H9 (cell line): ENCODE data around the gene ZNF664. TPM values are rescaled to one million over a fixed set of nuclear protein-coding genes. Genes with fewer than 3 reads are reported as not detected.

Experiments used
- DNase-seq: peaks from one replicate; pipeline ENCODE4 v3.0.0-alpha.2; 2017
- H2AFZ ChIP-seq: one replicate; pipeline ENCODE4 v1.6.1; 2013; ENCODE audit warnings: mild to moderate bottlenecking, low read length, control low read depth, moderate library complexity
- H2AK5ac ChIP-seq: 2 replicates; pipeline ENCODE4 v1.6.1; 2013; ENCODE audit warnings: low read length, control low read depth, mixed read lengths; ENCODE audit not compliant: insufficient read length
- H2BK120ac ChIP-seq: one replicate; pipeline ENCODE4 v1.6.1; 2013; ENCODE audit warnings: low read depth, mild to moderate bottlenecking, low read length, control low read depth, inconsistent platforms; ENCODE audit not compliant: poor library complexity, severe bottlenecking
- H2BK12ac ChIP-seq: 2 replicates; pipeline ENCODE4 v1.6.1; 2013; ENCODE audit warnings: low read length, control low read depth, mixed read lengths, low read depth; ENCODE audit not compliant: insufficient read length
- H2BK15ac ChIP-seq: 2 replicates; pipeline ENCODE4 v1.6.1; 2013; ENCODE audit warnings: low read depth, low read length, control low read depth
- H2BK20ac ChIP-seq: one replicate; pipeline ENCODE4 v1.6.1; 2013; ENCODE audit warnings: low read depth, mild to moderate bottlenecking, low read length, control low read depth, inconsistent platforms; ENCODE audit not compliant: poor library complexity, severe bottlenecking
- H2BK5ac ChIP-seq: 2 replicates; pipeline ENCODE4 v1.6.1; 2013; ENCODE audit warnings: low read length, control low read depth, mixed read lengths; ENCODE audit not compliant: insufficient read length
- H3K14ac ChIP-seq: 2 replicates; pipeline ENCODE4 v1.6.1; 2013; ENCODE audit warnings: low read length, control low read depth; ENCODE audit not compliant: insufficient read depth
- H3K18ac ChIP-seq: 2 replicates; pipeline ENCODE4 v1.6.1; 2013; ENCODE audit warnings: low read depth, mild to moderate bottlenecking, mixed read lengths, low read length, control low read depth; ENCODE audit not compliant: insufficient read length
- H3K23ac ChIP-seq: 2 replicates; pipeline ENCODE4 v1.6.1; 2013; ENCODE audit warnings: low read length, control low read depth, mixed read lengths, low read depth; ENCODE audit not compliant: insufficient read length
- H3K23me2 ChIP-seq: 2 replicates; pipeline ENCODE4 v1.6.1; 2013; ENCODE audit warnings: low read depth, mild to moderate bottlenecking, mixed read lengths, low read length, control low read depth; ENCODE audit not compliant: insufficient read length, poor library complexity, severe bottlenecking
- H3K27ac ChIP-seq: 2 replicates; pipeline ENCODE4 v1.5.1; 2013; ENCODE audit warnings: low read length, control low read depth, mixed read lengths, low read depth; ENCODE audit not compliant: insufficient read length
- H3K27me3 ChIP-seq: 2 replicates; pipeline ENCODE4 v1.6.1; 2013; ENCODE audit warnings: low read length, control low read depth, inconsistent platforms; ENCODE audit not compliant: insufficient read depth
- H3K4ac ChIP-seq: 2 replicates; pipeline ENCODE4 v1.6.1; 2013; ENCODE audit warnings: low read depth, mild to moderate bottlenecking, control low read depth, inconsistent platforms, low read length, moderate library complexity
- H3K4me1 ChIP-seq: 2 replicates; pipeline ENCODE4 v1.6.1; 2013; ENCODE audit warnings: low read length, control low read depth, inconsistent platforms; ENCODE audit not compliant: insufficient read depth
- H3K4me2 ChIP-seq: 2 replicates; pipeline ENCODE4 v1.6.1; 2013; ENCODE audit warnings: low read length, control low read depth, mixed read lengths; ENCODE audit not compliant: insufficient read length, insufficient read depth
- H3K56ac ChIP-seq: 2 replicates; pipeline ENCODE4 v1.6.1; 2013; ENCODE audit warnings: low read depth, mild to moderate bottlenecking, mixed read lengths, low read length, control low read depth; ENCODE audit not compliant: insufficient read length
- H3K79me1 ChIP-seq: 2 replicates; pipeline ENCODE4 v1.6.1; 2013; ENCODE audit warnings: low read depth, mild to moderate bottlenecking, moderate library complexity, low read length, control low read depth, inconsistent platforms; ENCODE audit not compliant: insufficient read depth, poor library complexity, severe bottlenecking
- H3K79me2 ChIP-seq: 2 replicates; pipeline ENCODE4 v1.6.1; 2013; ENCODE audit warnings: low read length, control low read depth, inconsistent platforms; ENCODE audit not compliant: insufficient read depth
- H3K9ac ChIP-seq: 2 replicates; pipeline ENCODE4 v1.6.1; 2013; ENCODE audit warnings: low read length, control low read depth, mixed read lengths; ENCODE audit not compliant: insufficient read length; ENCODE audit errors: extremely low read depth
- H3K9me3 ChIP-seq: one replicate; pipeline ENCODE4 v1.6.1; 2013; ENCODE audit warnings: low read depth, low read length, inconsistent platforms; ENCODE audit not compliant: control insufficient read depth
- H3T11ph ChIP-seq: one replicate; pipeline ENCODE4 v1.6.1; 2013; ENCODE audit warnings: mild to moderate bottlenecking, low read length, control low read depth, inconsistent platforms
- H4K20me1 ChIP-seq: one replicate; pipeline ENCODE4 v1.6.1; 2013; ENCODE audit not compliant: control insufficient read depth, insufficient read length, insufficient read depth
- H4K5ac ChIP-seq: 2 replicates; pipeline ENCODE4 v1.6.1; 2013; ENCODE audit warnings: low read depth, mild to moderate bottlenecking, mixed read lengths, low read length, control low read depth; ENCODE audit not compliant: insufficient read length
- H4K8ac ChIP-seq: replicated peaks from 2 replicates; pipeline ENCODE4 v1.6.1; 2013; ENCODE audit warnings: low read length, control low read depth, mixed read lengths, low read depth; ENCODE audit not compliant: insufficient read length
- H4K91ac ChIP-seq: 2 replicates; pipeline ENCODE4 v1.6.1; 2013; ENCODE audit warnings: low read depth, mild to moderate bottlenecking, moderate library complexity, mixed read lengths, low read length, control low read depth; ENCODE audit not compliant: insufficient read length
- H3K27ac Mint-ChIP-seq, 3 experiments: 2 replicates in 2 of 3; 3 replicates in 1 of 3; pipeline ENCODE4 v1.8.0; 2020 to 2021; ENCODE audit warnings: mixed read lengths in 3 of 3, mild to moderate bottlenecking in 1 of 3, moderate library complexity in 1 of 3
- H3K27me3 Mint-ChIP-seq: 2 replicates; pipeline ENCODE4 v1.8.0; 2021; ENCODE audit warnings: low read depth, mild to moderate bottlenecking, moderate library complexity, mixed read lengths
- H3K36me3 Mint-ChIP-seq, 3 experiments: 2 replicates in 2 of 3; 3 replicates in 1 of 3; pipeline ENCODE4 v1.8.0; 2020 to 2021; ENCODE audit warnings: low read depth in 3 of 3, mixed read lengths in 3 of 3; ENCODE audit not compliant: insufficient read depth in 1 of 3
- H3K4me1 Mint-ChIP-seq, 2 experiments: 2 replicates each; pipeline ENCODE4 v1.8.0; 2020; ENCODE audit warnings: mixed read lengths in 2 of 2
- H3K4me3 Mint-ChIP-seq, 2 experiments: 2 replicates in 1 of 2; 3 replicates in 1 of 2; pipeline ENCODE4 v1.8.0; 2020 to 2021; ENCODE audit warnings: mild to moderate bottlenecking in 2 of 2, mixed read lengths in 2 of 2, moderate library complexity in 1 of 2
- H3K9me3 Mint-ChIP-seq, 2 experiments: 2 replicates in 1 of 2; 3 replicates in 1 of 2; pipeline ENCODE4 v1.8.0; 2020; ENCODE audit warnings: mild to moderate bottlenecking in 2 of 2, mixed read lengths in 2 of 2, moderate library complexity in 1 of 2
- CTCF ChIP-seq: fragments of 200-600 bp; sonication (generic); conservative IDR thresholded peaks from 3 replicates; pipeline ENCODE4 v1.8.0; 2021; ENCODE audit warnings: antibody characterized with exemption, mild to moderate bottlenecking
- WGBS: extraction: QIAGEN DNeasy Blood & Tissue Kit; methylation state at CpG from one replicate; pipeline ENCODE4 v1.1.7; 2013; ENCODE audit warnings: missing lambda C conversion rate, low lambda C conversion rate, mixed read lengths; ENCODE audit not compliant: insufficient read length; ENCODE audit errors: extremely low coverage; 5-methylcytosine and 5-hydroxymethylcytosine counted together
- total RNA-seq: library from RNA; stranded (reverse); gene quantifications from 2 replicates; pipeline ENCODE4 v1.2.1, GENCODE V29; 2021

ZNF664 gene
- total RNA-seq, 1 experiment from 2014 or later: 29.5 TPM

DNA sequence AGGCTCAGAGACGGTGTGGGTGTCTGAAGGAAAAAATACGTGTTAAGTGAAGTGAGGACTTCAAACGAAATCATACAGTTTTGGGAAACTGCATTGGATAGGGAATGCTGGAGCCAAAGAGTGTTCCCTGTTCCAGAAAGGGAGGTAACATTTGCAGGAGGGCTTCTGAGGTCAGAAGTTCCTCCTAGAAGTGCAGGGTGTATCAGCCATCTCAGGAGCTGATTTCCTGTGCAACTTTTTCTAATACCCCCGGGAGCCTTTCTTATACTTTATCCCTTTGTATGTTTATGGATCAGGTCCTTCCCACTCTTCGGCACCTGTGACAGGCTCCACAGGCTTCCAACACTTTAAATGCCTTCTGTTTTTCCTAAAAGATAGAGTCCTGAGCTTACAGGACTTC lies 24.9 kb downstream of the ZNF664 start:
- no peak overlapping the region for H3K23ac ChIP-seq
- no peaks in the 10 kb centered on the region for H3K79me2 ChIP-seq
- no peak overlapping the region for H2BK20ac ChIP-seq
- Mint-ChIP-seq H3K9me3 (no peaks in the 10 kb centered on the region), H3K27ac (no peak overlapping the region), H3K36me3 (peaks cover 2 to 4% (median 4%) of the 10 kb centered on the region in 3 experiments; a peak in 4 of 7 replicates), H3K4me3 (no peak overlapping the region), H3K4me1 (peaks cover 16 to 25% of the 10 kb centered on the region in 2 experiments), H3K27me3 (no peaks in the 10 kb centered on the region; the same call in 1 of the 2 replicates)
- H2BK5ac ChIP-seq: no peak overlapping the region
- no peaks in the 10 kb centered on the region for H4K20me1 ChIP-seq
- no peak overlapping the region for H3K18ac ChIP-seq
- no peak overlapping the region for H2AK5ac ChIP-seq
- no peak overlapping the region for H2BK15ac ChIP-seq
- H3K14ac ChIP-seq: no peak overlapping the region
- H3K27me3 ChIP-seq: no peaks in the 10 kb centered on the region
- no peak overlapping the region for H2BK120ac ChIP-seq
- no peaks in the 10 kb centered on the region for H3K9me3 ChIP-seq
- no peak overlapping the region for H2AFZ ChIP-seq
- H4K91ac ChIP-seq: no peak overlapping the region
- no peak for TF ChIP-seq CTCF
- no peak overlapping the region for H2BK12ac ChIP-seq
- H3K27ac ChIP-seq: no peak overlapping the region
- no peak overlapping the region for H3K56ac ChIP-seq
- no peak overlapping the region for H3K4me2 ChIP-seq
- no peaks in the 10 kb centered on the region for H3K23me2 ChIP-seq
- H4K5ac ChIP-seq: no peak overlapping the region
- H3T11ph ChIP-seq: no peak overlapping the region
- H3K4me1 ChIP-seq: no peaks in the 10 kb centered on the region
- no CpG with 5 or more reads among the region's 5 CpGs for WGBS
- no peak for DNase-seq
- no peak overlapping the region for H3K4ac ChIP-seq
- H4K8ac ChIP-seq: no peak overlapping the region
- no peaks in the 10 kb centered on the region for H3K79me1 ChIP-seq
- no peak overlapping the region for H3K9ac ChIP-seq
